ENCODE data around the gene UBE2O.

- TF ChIP-seq ATF3 (CRISPR knock-in tag; conservative IDR thresholded peaks at IDR 0.05) (no peak), CTCF (IDR thresholded peaks at IDR 0.05) (no peak), CDX4 (CRISPR knock-in tag; IDR thresholded peaks at IDR 0.05; ENCODE audit: borderline replicate concordance) (no peak), ZNF138 (CRISPR knock-in tag; conservative IDR thresholded peaks at IDR 0.05) (no peak), ZSCAN18 (CRISPR knock-in tag; IDR thresholded peaks at IDR 0.05) (no peak), ELF4 (CRISPR knock-in tag; IDR thresholded peaks at IDR 0.05; ENCODE audit: low read depth) (no peak), ZNF121 (CRISPR knock-in tag; IDR thresholded peaks at IDR 0.05) (no peak), SMAD3 (CRISPR knock-in tag; IDR thresholded peaks at IDR 0.05; ENCODE audit: borderline replicate concordance) (no peak), SP1 (CRISPR knock-in tag; conservative IDR thresholded peaks at IDR 0.05) (no peak), NR1H2 (CRISPR knock-in tag; IDR thresholded peaks at IDR 0.05) (no peak)
Observed at GRCh38 chr17:76382351-76382802, 70.6 kb downstream of the UBE2O start.
